ENCODE data around the gene SLC18B1.
"Not testable (repeated sequence)": the region's sequence is repeated elsewhere in the genome, so short reads cannot be mapped to it uniquely, and the experiment has no call there.

Gene SLC18B1

GRCh38 chr6:132800656-132801055 lies 2.2 kb upstream of the SLC18B1 start:
- DNase-seq (ENCODE audit: low read depth in 2 of 2): no peak

- peak; percentile 39 to 42 for DNase-seq (ENCODE audit: low read depth in 2 of 2)
These were observed 567 bp upstream of the SLC18B1 start for GRCh38 chr6:132798869-132799538.

DNA sequence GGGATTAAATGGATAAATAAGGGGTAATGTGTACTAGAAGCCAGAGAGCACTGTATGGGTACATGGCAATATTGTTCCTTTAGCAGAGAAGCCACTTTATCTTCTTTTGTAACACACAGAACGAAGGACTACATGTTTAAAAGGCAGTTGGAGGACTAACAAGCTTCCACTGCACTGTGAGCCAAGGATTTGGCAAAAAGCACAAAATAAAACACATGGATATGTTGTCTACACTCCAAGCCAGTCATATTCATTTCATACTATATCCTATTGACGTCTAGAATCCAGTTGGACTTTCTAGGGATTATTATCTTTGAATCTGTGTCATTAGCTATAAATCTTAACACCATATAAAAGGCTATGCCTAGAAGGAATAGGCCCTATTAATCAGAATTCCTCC lies 3.0 kb downstream of the SLC18B1 start:
- no peak for DNase-seq (ENCODE audit: low read depth in 2 of 2)

GRCh38 chr6:132792510-132792909 lies 5.9 kb downstream of the SLC18B1 start:
- DNase-seq (ENCODE audit: low read depth in 2 of 2): no peak

DNA sequence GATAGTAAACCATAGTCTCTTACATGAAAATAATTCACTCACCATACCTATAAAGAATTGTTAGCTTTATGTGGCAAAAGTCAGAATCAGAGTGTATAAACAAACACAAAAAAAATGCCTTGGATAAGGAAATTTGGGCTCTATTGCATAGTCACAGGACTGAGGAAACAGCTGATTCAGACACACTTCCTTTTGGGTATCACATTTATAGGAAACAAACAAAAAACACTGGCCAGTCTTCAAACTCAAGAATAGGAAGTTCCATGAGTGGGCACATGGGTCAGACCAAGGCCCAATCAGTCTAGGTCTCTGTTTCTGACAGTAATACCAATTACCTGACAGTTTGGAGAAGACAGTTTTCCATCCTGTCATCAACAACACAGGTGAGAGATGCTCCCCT lies 8.0 kb downstream of the SLC18B1 start:
- no peak for DNase-seq (ENCODE audit: low read depth in 2 of 2)

- no peak for DNase-seq (ENCODE audit: low read depth in 2 of 2)
These were observed 9.1 kb downstream of the SLC18B1 start for GRCh38 chr6:132789396-132789776.

GRCh38 chr6:132788658-132789395 lies 9.6 kb downstream of the SLC18B1 start:
- DNase-seq (ENCODE audit: low read depth in 2 of 2): no peak

- DNase-seq (ENCODE audit: low read depth in 2 of 2): no peak
These were observed 12.5 kb downstream of the SLC18B1 start for GRCh38 chr6:132785936-132786335.

GRCh38 chr6:132780770-132781371 lies 17.6 kb downstream of the SLC18B1 start:
- no peak for DNase-seq (ENCODE audit: low read depth in 2 of 2)

GRCh38 chr6:132777881-132778280 lies 20.6 kb downstream of the SLC18B1 start:
- DNase-seq (ENCODE audit: low read depth in 2 of 2): not testable (repeated sequence)

DNA sequence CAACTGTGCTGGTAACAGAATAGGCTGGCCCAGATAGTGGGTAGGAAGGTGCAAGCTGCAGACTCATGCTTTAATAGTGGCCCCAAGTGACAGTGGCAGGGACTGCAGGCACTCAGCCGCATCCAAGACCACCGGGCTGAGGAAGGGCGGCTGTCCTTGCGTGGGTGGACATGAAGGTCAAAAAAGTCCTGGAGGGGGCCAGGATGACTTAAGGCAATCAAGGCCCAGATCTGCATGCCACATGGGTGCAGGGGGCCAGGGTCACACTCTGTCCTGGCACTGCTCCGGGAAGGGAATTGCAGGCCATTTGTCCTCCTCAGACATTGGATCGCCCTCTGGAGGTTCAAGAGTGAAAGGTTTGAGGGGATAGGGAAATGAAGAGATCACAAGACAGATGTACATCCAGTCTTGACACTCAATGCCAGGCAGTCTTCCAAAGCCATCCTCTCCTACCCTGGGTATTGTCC lies 30.4 kb downstream of the SLC18B1 start:
- no peak for DNase-seq (ENCODE audit: low read depth in 2 of 2)

DNA sequence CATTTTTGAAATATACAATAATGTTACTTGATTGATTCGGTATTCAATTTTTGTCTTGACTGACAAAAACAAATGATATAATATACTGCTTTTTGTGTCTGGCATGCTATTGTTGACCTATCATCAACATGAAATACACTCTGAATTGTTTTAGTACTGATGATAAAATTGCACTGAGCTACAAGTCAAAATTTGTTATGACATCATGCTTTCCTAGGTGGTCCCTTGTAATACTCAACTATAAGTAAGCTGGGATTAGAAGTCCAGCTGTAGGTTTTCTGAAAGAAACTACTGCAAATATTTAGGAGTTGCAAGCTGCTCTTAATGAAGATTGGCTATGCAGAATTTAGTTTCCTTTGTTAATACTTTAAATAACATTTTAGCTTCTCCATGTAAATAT lies 32.9 kb downstream of the SLC18B1 start:
- no peak for DNase-seq (ENCODE audit: low read depth in 2 of 2)

DNA sequence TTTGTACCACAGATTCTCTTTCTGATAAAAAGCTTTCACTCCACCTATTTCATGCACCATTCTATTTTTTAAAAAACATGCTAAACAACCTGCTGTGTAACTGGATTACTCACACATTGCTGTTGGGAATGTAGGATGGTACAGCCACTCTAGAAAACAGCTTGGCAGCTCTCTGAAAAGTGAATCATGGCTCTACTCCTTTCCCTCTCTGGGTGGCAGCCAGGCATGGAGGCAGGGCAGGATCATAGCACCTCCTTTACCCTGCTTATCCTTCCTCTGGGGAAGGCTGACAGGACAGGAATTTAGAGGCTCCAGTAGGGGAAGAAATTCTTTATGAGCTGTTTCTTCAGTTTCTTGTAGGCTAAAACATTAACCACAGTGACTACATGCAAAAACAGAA lies 34.1 kb downstream of the SLC18B1 start:
- DNase-seq (ENCODE audit: low read depth in 2 of 2): no peak

GRCh38 chr6:132763269-132763668 lies 35.2 kb downstream of the SLC18B1 start:
- DNase-seq (ENCODE audit: low read depth in 2 of 2): peak; percentile 11 to 13

DNA sequence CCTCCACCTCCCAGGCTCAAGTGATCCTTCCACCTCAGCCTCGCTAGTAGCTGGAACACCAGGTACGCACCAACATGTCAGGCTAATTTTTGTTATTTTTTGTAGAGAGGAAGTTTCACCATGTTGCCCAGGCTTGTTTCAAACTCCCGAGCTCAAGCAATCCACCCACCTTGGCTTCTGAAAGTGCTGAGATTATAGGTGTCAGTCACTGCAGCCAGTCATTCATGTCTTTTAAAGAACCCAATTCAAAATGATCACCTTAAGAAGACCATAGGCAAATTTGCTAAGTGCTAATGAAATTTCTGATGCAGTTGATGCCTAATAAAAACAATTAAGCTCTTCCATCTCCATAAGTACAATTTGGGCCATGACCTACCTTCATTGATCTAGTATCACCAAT lies 38.2 kb downstream of the SLC18B1 start:
- no peak for DNase-seq (ENCODE audit: low read depth in 2 of 2)

- no peak for DNase-seq (ENCODE audit: low read depth in 2 of 2)
These were observed 39.7 kb downstream of the SLC18B1 start for GRCh38 chr6:132758689-132759088.

GRCh38 chr6:132752255-132752654 lies 46.2 kb downstream of the SLC18B1 start:
- no peak for DNase-seq (ENCODE audit: low read depth in 2 of 2)

GRCh38 chr6:132751828-132752227 lies 46.6 kb downstream of the SLC18B1 start:
- DNase-seq (ENCODE audit: low read depth in 2 of 2): no peak

DNA sequence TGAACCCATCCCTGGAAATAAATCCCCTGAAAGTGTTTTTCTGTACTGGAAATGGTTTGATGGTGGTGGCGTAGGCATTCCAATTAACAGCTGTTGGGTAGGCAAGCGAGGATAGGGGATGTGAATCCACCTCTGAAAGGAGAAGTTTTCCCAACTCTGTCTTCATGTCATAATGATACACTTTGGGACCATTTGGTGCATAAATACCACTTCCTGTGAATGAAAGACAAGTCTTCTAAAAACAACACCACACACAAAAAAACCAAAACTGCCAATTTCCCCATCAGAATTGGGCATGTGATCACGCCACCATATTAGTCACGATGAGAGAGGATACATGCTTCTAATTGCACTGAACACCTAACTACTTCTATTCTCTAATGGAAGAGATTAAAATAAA lies 47.1 kb downstream of the SLC18B1 start:
- no peak for DNase-seq (ENCODE audit: low read depth in 2 of 2)

GRCh38 chr6:132750455-132751248 lies 47.8 kb downstream of the SLC18B1 start:
- DNase-seq (ENCODE audit: low read depth in 2 of 2): no peak

DNA sequence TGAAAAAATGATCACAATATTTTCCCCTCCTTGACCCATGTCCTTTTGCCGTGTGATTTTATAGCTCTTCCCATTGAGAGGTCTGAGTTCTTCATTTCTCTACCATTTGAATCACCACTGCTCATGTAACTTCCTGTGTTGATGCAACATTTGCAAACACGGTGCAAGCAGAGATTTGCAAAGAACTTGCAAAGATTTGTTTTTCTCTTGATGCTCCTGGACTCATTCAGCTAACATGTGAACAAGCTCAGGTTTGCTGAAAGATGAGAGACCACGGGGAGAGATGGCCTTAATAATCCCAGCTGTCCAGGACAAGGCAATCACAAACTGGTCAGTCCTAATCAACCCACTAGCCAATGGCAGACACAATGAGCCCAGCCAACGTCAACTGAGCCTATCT lies 49.3 kb downstream of the SLC18B1 start:
- no peak for DNase-seq (ENCODE audit: low read depth in 2 of 2)

DNA sequence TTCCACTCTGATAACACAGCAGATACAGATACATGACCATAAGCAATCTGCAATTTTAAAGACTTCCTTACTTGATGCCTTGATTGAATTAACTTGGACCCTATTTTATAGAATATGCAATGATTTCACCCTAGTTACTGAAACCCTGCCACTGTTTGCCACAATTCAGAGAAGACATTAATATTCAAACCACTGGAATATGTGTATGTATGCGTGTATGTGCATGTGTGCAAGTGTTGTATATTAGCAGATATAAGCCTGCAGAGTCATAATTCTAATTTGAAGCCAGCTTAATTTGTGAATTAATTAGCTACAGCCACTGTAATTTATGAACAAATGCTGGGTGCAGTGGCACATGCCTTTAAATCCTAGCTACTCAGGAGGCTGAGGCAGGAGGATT lies 50.0 kb downstream of the SLC18B1 start:
- no peak for DNase-seq (ENCODE audit: low read depth in 2 of 2)
